ENCODE results near the gene SPATA2L. TPM values are rescaled to one million over a fixed set of nuclear protein-coding genes. Genes with fewer than 3 reads are reported as not detected.
"Not testable (repeated sequence)": the region's sequence is repeated elsewhere in the genome, so short reads cannot be mapped to it uniquely, and the experiment has no call there.

SPATA2L gene
- total and polyA plus RNA-seq, 2 of the 8 experiments (the other 6 are each of a cell fraction or from before 2014, with no cell fraction given): 9.3 to 12.5 TPM

DNA sequence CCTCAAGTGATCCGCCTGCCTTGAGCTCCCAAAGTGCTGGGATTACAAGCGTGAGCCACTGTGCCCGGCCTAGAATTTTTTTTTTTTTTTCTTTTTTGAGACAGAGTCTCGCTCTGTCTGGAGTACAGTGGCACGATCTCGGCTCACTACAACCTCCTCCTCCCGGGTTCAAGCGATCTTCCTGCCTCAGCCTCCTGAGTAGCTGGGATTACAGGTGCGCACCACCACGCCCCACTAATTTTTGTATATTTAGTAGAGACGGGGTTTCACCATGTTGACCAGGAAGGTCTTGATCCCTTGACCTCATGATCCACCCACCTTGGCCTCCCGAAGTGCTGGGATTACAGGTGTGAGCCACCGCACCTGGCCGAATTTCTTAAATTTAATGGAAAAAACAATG, 2.8 kb downstream of the SPATA2L start:
- H3K23ac ChIP-seq (ENCODE audit: insufficient read length); H2BK5ac ChIP-seq (ENCODE audit: low read depth, low read length); H2AFZ ChIP-seq (ENCODE audit: low read length); H2AK5ac ChIP-seq (ENCODE audit: low read depth, low read length); H4K91ac ChIP-seq (replicated peaks; ENCODE audit: insufficient read length, low read length); H3K9ac ChIP-seq (replicated peaks in 1 of 4; ENCODE audit: extremely low read depth in 1 of 4, low read depth in 3 of 4, low read length in 3 of 4); DNase-seq (ENCODE audit: low read depth in 1 of 2, low spot score in 2 of 2); H3K14ac ChIP-seq (ENCODE audit: insufficient read length); H2BK15ac ChIP-seq (ENCODE audit: low read length); H3K79me1 ChIP-seq (ENCODE audit: low read depth, low read length); H3K4ac ChIP-seq (replicated peaks; ENCODE audit: insufficient read length, low read depth, low read length); H3K18ac ChIP-seq (ENCODE audit: extremely low read depth, low read length); FAIRE-seq; H3K9me3 ChIP-seq (ENCODE audit: insufficient read depth in 2 of 2, low read depth in 1 of 2, low read length in 1 of 2); H4K5ac ChIP-seq (ENCODE audit: insufficient read length, low read depth, low read length); H4K8ac ChIP-seq (ENCODE audit: extremely low read depth, insufficient read depth, low read length); H3K4me2 ChIP-seq (ENCODE audit: insufficient read depth in 1 of 2, low read depth in 2 of 2, low read length in 2 of 2); H3K4me3 ChIP-seq (ENCODE audit: extremely low read depth in 1 of 4, insufficient read depth in 2 of 4, low read depth in 3 of 4, low read length in 4 of 4); H2BK12ac ChIP-seq (ENCODE audit: low read depth, low read length); H3K27ac ChIP-seq (ENCODE audit: low read depth, low read length); H3K56ac ChIP-seq (replicated peaks; ENCODE audit: insufficient read length, low read depth, low read length); H3K27me3 ChIP-seq (replicated peaks in 1 of 4; ENCODE audit: control insufficient read depth in 3 of 4, extremely low read depth in 1 of 4, insufficient read depth in 3 of 4, low read length in 3 of 4); H3K79me2 ChIP-seq (ENCODE audit: control insufficient read depth in 1 of 2, insufficient read depth in 2 of 2, low read length in 2 of 2); H2BK120ac ChIP-seq (replicated peaks; ENCODE audit: low read depth, low read length); H2BK20ac ChIP-seq (ENCODE audit: low read length): not testable (repeated sequence)
- H3K23me2 ChIP-seq (ENCODE audit: low read depth, low read length): peaks cover 13% of the 10 kb centered on the region; the same call in 1 of the 2 replicates
- peaks cover 0 to 11% (median 5%) of the 10 kb centered on the region in 4 experiments; a peak in 5 of 7 replicates for H3K4me1 ChIP-seq (replicated peaks in 1 of 4; ENCODE audit: control insufficient read depth in 3 of 4, insufficient read depth in 4 of 4, low read length in 3 of 4)
- H3K36me3 ChIP-seq (ENCODE audit: control insufficient read depth in 2 of 4, insufficient read depth in 4 of 4, low read length in 3 of 4): peaks cover 0 to 19% (median 2%) of the 10 kb centered on the region in 4 experiments; a peak in 4 of 8 replicates
- ChIA-PET POLR2A (ENCODE audit: partially characterized antibody) (interaction anchor here (0.6 to 6.6 kb wide), 9 partner anchors 8 to 989 kb away, joined by 3 to 59 read pairs (median 5); partner anchors contain the start of genes CDK10 and VPS9D1), CTCF (ENCODE audit: partially characterized antibody) (interaction anchor here (0.8 to 3.7 kb wide), 9 partner anchors 7 to 224 kb away, joined by 3 to 36 read pairs (median 5); partner anchors contain the start of gene VPS9D1)
- WGBS, 2 experiments (ENCODE audit: extremely low coverage in 1 of 2, insufficient coverage in 1 of 2, insufficient read length in 1 of 2, insufficient replicate concordance in 2 of 2, low coverage in 1 of 2, low lambda C conversion rate in 2 of 2, missing lambda C conversion rate in 1 of 2): 95% methylated on average over 9 of the region's 14 CpGs; no CpG with 5 or more reads in 1 of the 2 experiments
- peaks cover 0 to 20% of the 10 kb centered on the region in 2 experiments for H4K20me1 ChIP-seq (replicated peaks in 1 of 2; ENCODE audit: control insufficient read depth in 1 of 2, insufficient read depth in 2 of 2, low read length in 2 of 2)

All from H1 (cell line).